GM12878 (cell line): Measurements from ENCODE around the gene PTPRN2. TPM values are rescaled to one million over a fixed set of nuclear protein-coding genes. Genes with fewer than 3 reads are reported as not detected.

Experiments
- ATAC-seq: fragments of 200-7000 bp; cut with Tn5 transposase; 3 replicates; pipeline ENCODE4 v1.9.1; 2020; ENCODE audit warnings: mild to moderate bottlenecking, moderate library complexity
- BruUV-seq: library from RNA; stranded (reverse); fragments of 400-500 nt; replicated peaks from 2 replicates; lab custom pipeline; 2021; lab: Mats Ljungman, UMichigan
- CTCF ChIA-PET: fragments of 300-600 bp; sonication (Branson Sonifier 250); formaldehyde crosslinking; extraction: SDS; loops from one replicate; lab custom pipeline; 2021; ENCODE audit warnings: inconsistent platforms; lab: Yijun Ruan, JAX
- POLR2A ChIA-PET: fragments of 350-600 bp; formaldehyde crosslinking; extraction: SDS; loops from one replicate; lab custom pipeline; 2021; ENCODE audit warnings: inconsistent platforms; lab: Charles Lee
- RAD21 ChIA-PET: fragments of 300-600 bp; sonication (Branson Sonifier 250); formaldehyde crosslinking; loops from one replicate; lab custom pipeline; 2023; ENCODE audit warnings: antibody characterized with exemption; ENCODE audit not compliant: unreplicated experiment; lab: Charles Lee
- SMC1A ChIA-PET: fragments of 300-600 bp; sonication (Branson Sonifier 250); formaldehyde crosslinking; loops from one replicate; lab custom pipeline; 2023; ENCODE audit not compliant: unreplicated experiment, uncharacterized antibody; lab: Charles Lee
- DNase-seq: peaks from one replicate; pipeline ENCODE4 v3.0.0-alpha.2; 2011; ENCODE audit warnings: low read depth, low spot score
- FAIRE-seq: peaks from 3 replicates; lab custom pipeline; 2011; peaks lifted over from hg19 to GRCh38; lab: Jason Lieb, UNC
- H2AFZ ChIP-seq: 2 replicates; pipeline ENCODE4 v1.6.0; 2011; ENCODE audit warnings: low read depth, low read length, control low read depth; ENCODE audit not compliant: control insufficient read depth
- H3K27ac ChIP-seq: 2 replicates; pipeline ENCODE4 v1.5.1; 2011; ENCODE audit warnings: control low read depth; ENCODE audit not compliant: control insufficient read depth, insufficient read depth
- H3K27me3 ChIP-seq, 2 experiments: replicated peaks in 1 of 2; 2 replicates each; pipeline versions ENCODE4 v1.6.0 to v1.6.1; 2011; ENCODE audit warnings: low read length in 1 of 2; ENCODE audit not compliant: control insufficient read depth in 2 of 2, insufficient read depth in 2 of 2
- H3K36me3 ChIP-seq, 2 experiments: 2 replicates each; pipeline ENCODE4 v1.5.1; 2011; ENCODE audit warnings: low read length in 1 of 2; ENCODE audit not compliant: control insufficient read depth in 2 of 2, insufficient read depth in 2 of 2
- H3K4me1 ChIP-seq: 2 replicates; pipeline ENCODE4 v1.6.1; 2011; ENCODE audit warnings: mild to moderate bottlenecking, low read length, moderate library complexity, mixed read lengths; ENCODE audit not compliant: control insufficient read depth, insufficient read depth
- H3K4me2 ChIP-seq: 2 replicates; pipeline ENCODE4 v1.6.0; 2011; ENCODE audit warnings: control low read depth; ENCODE audit not compliant: control insufficient read depth, insufficient read depth
- H3K4me3 ChIP-seq: fragments of 200-600 bp; sonication (generic); 2 replicates; pipeline ENCODE4 v1.5.1; 2016
- H3K79me2 ChIP-seq: 2 replicates; pipeline ENCODE4 v1.6.0; 2011; ENCODE audit warnings: low read length; ENCODE audit not compliant: control insufficient read depth, insufficient read depth
- H3K9ac ChIP-seq: 2 replicates; pipeline ENCODE4 v1.8.0; 2011; ENCODE audit warnings: low read length, control low read depth, mixed read lengths; ENCODE audit not compliant: control insufficient read depth, insufficient read depth
- H3K9me3 ChIP-seq: replicated peaks from 3 replicates; pipeline ENCODE4 v1.5.1; 2011; ENCODE audit warnings: mild to moderate bottlenecking, low read length; ENCODE audit not compliant: control insufficient read depth, insufficient read depth
- H4K20me1 ChIP-seq: 2 replicates; pipeline ENCODE4 v1.6.0; 2011; ENCODE audit not compliant: control insufficient read depth, insufficient read depth
- ASH2L ChIP-seq: fragments of 300-600, 200-600 bp; sonication (generic); IDR thresholded peaks from 2 replicates; pipeline ENCODE4 v1.6.1; 2017; ENCODE audit warnings: low read depth, mild to moderate bottlenecking, borderline replicate concordance
- EZH2 ChIP-seq: IDR thresholded peaks from 2 replicates; pipeline ENCODE4 v1.6.1; 2012; ENCODE audit warnings: low read depth, mild to moderate bottlenecking, control low read depth, inconsistent platforms, low read length, borderline replicate concordance; ENCODE audit not compliant: control insufficient read depth
- HDAC6 ChIP-seq: fragments of 200-600 bp; sonication (generic); IDR thresholded peaks from one replicate; pipeline ENCODE4 v1.8.0; 2017; ENCODE audit warnings: antibody characterized with exemption; ENCODE audit not compliant: unreplicated experiment
- MYC ChIP-seq: IDR thresholded peaks from 2 replicates; pipeline ENCODE4 v1.6.1; 2011; ENCODE audit warnings: mild to moderate bottlenecking, low read length, moderate library complexity, inconsistent platforms; ENCODE audit not compliant: insufficient read depth, insufficient replicate concordance, insufficient read length, severe bottlenecking
- PML ChIP-seq: IDR thresholded peaks from 2 replicates; pipeline ENCODE4 v1.6.1; 2012; ENCODE audit warnings: low read length, inconsistent platforms
- TARDBP ChIP-seq: IDR thresholded peaks from 2 replicates; pipeline ENCODE4 v1.6.1; 2016; ENCODE audit warnings: borderline replicate concordance
- TBL1XR1 ChIP-seq: IDR thresholded peaks from 2 replicates; pipeline ENCODE4 v1.6.1; 2012; ENCODE audit warnings: low read depth, low read length, improper control_type of control experiment
- USF1 ChIP-seq: IDR thresholded peaks from 2 replicates; pipeline ENCODE4 v1.6.1; 2011; ENCODE audit warnings: borderline replicate concordance, low read depth, mild to moderate bottlenecking, moderate library complexity, mixed read lengths, low read length; ENCODE audit not compliant: insufficient read depth; ENCODE audit errors: extremely low read length
- ZNF207 ChIP-seq: fragments of 450-650 bp; IDR thresholded peaks from 2 replicates; pipeline ENCODE4 v1.6.1; 2014; ENCODE audit warnings: antibody characterized with exemption, mild to moderate bottlenecking, borderline replicate concordance
- WGBS: methylation state at CpG from one replicate; pipeline ENCODE4 v1.1.6; 2016; ENCODE audit warnings: low lambda C conversion rate; ENCODE audit not compliant: insufficient replicate concordance, insufficient coverage; ENCODE audit errors: missing lambda C conversion rate; 5-methylcytosine and 5-hydroxymethylcytosine counted together
- in situ Hi-C: fragments of 300-500 bp; cut with MboI; formaldehyde crosslinking; loops from 9 replicates; pipeline ENCODE4 v1.14.3; 2018; ENCODE audit warnings: mixed read lengths
- intact Hi-C: fragments of 100-400 bp; cut with micrococcal nuclease; formaldehyde crosslinking; loops from one replicate; pipeline ENCODE4 v1.14.2; 2022; ENCODE audit not compliant: unreplicated experiment
- polyA plus RNA-seq, 11 experiments: library from polyadenylated mRNA; depleted of rRNA in 4 of 11; unstranded in 6 of 11; stranded (reverse) in 5 of 11; fragments of >200 nt; fragmentation: Nextera tagmentation in 4 of 11; fragmentation: Illumina TruSeq in 1 of 11; extraction: Ambion mirVana in 4 of 11; extraction: Trizol in 1 of 11; gene quantifications; 1 replicate in 1 of 11; 2 replicates in 10 of 11; pipeline versions ENCODE4 v1.2.1 to v1.2.3, GENCODE V29; 2011 to 2016; ENCODE audit warnings: inconsistent platforms in 2 of 11, missing spikeins in 2 of 11, low read depth in 1 of 11
- total RNA-seq, 4 experiments: library from RNA; depleted of rRNA in 3 of 4; stranded (reverse); fragments of >200 nt in 3 of 4; fragmentation: Illumina TruSeq in 1 of 4; extraction: Trizol in 1 of 4; gene quantifications; 2 replicates each; pipeline versions ENCODE4 v1.2.1 to v1.2.3, GENCODE V29; 2013 to 2021

Gene PTPRN2
- total and polyA plus RNA-seq, 10 of the 15 experiments (the other 5 are each of a cell fraction or from before 2014, with no cell fraction given) = 5.4 TPM; not detected in 9

- Histone ChIP-seq H2AFZ (no peak overlapping the region), H3K36me3 (no peaks in the 10 kb centered on the region), H4K20me1 (no peaks in the 10 kb centered on the region), H3K4me1 (no peaks in the 10 kb centered on the region), H3K27me3 (no peaks in the 10 kb centered on the region), H3K9me3 (no peaks in the 10 kb centered on the region), H3K27ac (no peak overlapping the region), H3K9ac (no peak overlapping the region), H3K4me2 (no peak overlapping the region), H3K79me2 (no peaks in the 10 kb centered on the region), H3K4me3 (no peak overlapping the region)
- ChIA-PET CTCF (no interaction called here), POLR2A (no interaction called here), RAD21 (no interaction called here), SMC1A (no interaction called here)
- in situ Hi-C loops = no loop called here
- ATAC-seq (no peak), FAIRE-seq (no peak), DNase-seq (no peak)
- BruUV-seq = no TSS peak
- TF ChIP-seq ASH2L (no peak), HDAC6 (no peak), USF1 (no peak), PML (no peak), ZNF207 (no peak), TBL1XR1 (no peak), EZH2 (no peak), TARDBP (no peak), MYC (no peak)
- 0% methylated on average over 1 of the region's 1 CpG for WGBS
- intact Hi-C loops = no loop called here
Observed at GRCh38 chr7:158589653-158590052, 2.0 kb upstream of the PTPRN2 start.
